GM18505 (cell line): ENCODE results near the gene KCNC1.

Experiments used
- ATAC-seq: cut with Tn5 transposase; IDR thresholded peaks from one replicate; pipeline ENCODE4 v1.9.1; 2021; ENCODE audit not compliant: unreplicated experiment
- POLR2A ChIP-seq: IDR thresholded peaks from 4 replicates; pipeline ENCODE4 v1.6.1; 2011; ENCODE audit warnings: borderline replicate concordance; ENCODE audit not compliant: insufficient read depth, insufficient read length; ENCODE audit errors: extremely low read depth

The KCNC1 gene

GRCh38 chr11:17760102-17761029, 25.8 kb downstream of the KCNC1 start:
- no peak for TF ChIP-seq POLR2A
- ATAC-seq = peak; percentile 76

GRCh38 chr11:17762309-17762974, 27.9 kb downstream of the KCNC1 start:
- no peak for TF ChIP-seq POLR2A
- no peak for ATAC-seq

GRCh38 chr11:17763244-17763643, 28.7 kb downstream of the KCNC1 start:
- ATAC-seq = no peak
- no peak for TF ChIP-seq POLR2A

GRCh38 chr11:17763703-17764102, 29.1 kb downstream of the KCNC1 start:
- TF ChIP-seq POLR2A = no peak
- ATAC-seq = no peak

- ATAC-seq = no peak
- no peak for TF ChIP-seq POLR2A
Observed at GRCh38 chr11:17764446-17765218, 30.1 kb downstream of the KCNC1 start.

GRCh38 chr11:17765356-17766072, 30.9 kb downstream of the KCNC1 start:
- TF ChIP-seq POLR2A = no peak
- ATAC-seq = no peak

- no peak for TF ChIP-seq POLR2A
- no peak for ATAC-seq
Observed at GRCh38 chr11:17766073-17766359, 31.4 kb downstream of the KCNC1 start.

GRCh38 chr11:17766590-17766989, 32.0 kb downstream of the KCNC1 start:
- TF ChIP-seq POLR2A = no peak
- no peak for ATAC-seq

GRCh38 chr11:17767301-17767885, 32.8 kb downstream of the KCNC1 start:
- no peak for TF ChIP-seq POLR2A
- no peak for ATAC-seq

GRCh38 chr11:17767914-17768313, 33.3 kb downstream of the KCNC1 start:
- no peak for ATAC-seq
- TF ChIP-seq POLR2A = no peak

GRCh38 chr11:17768547-17768946, 34.0 kb downstream of the KCNC1 start:
- no peak for TF ChIP-seq POLR2A
- ATAC-seq = no peak

- no peak for TF ChIP-seq POLR2A
- no peak for ATAC-seq
Observed at GRCh38 chr11:17769218-17769617, 34.6 kb downstream of the KCNC1 start.

- TF ChIP-seq POLR2A = no peak
- ATAC-seq = no peak
Observed at GRCh38 chr11:17770048-17770652, 35.6 kb downstream of the KCNC1 start.

GRCh38 chr11:17770917-17771316, 36.3 kb downstream of the KCNC1 start:
- no peak for TF ChIP-seq POLR2A
- no peak for ATAC-seq
